ENCODE results near the gene FAM83F.

The FAM83F gene

GRCh38 chr22:40076702-40077645 is 82.2 kb downstream of the FAM83F start:
- in situ Hi-C loops (cut with HindIII; ENCODE audit: low sequenced_read_pairs), result no loop called here
- TF ChIP-seq CTCF (IDR thresholded peaks at IDR 0.05; ENCODE audit: low read depth, low read length), result no peak
- H3K4me3 ChIP-seq (ENCODE audit: low read depth, low read length), result no peak overlapping the region
- DNase-seq (ENCODE audit: low read depth, low spot score), result no peak

- no peak for DNase-seq (ENCODE audit: low read depth, low spot score)
- H3K4me3 ChIP-seq (ENCODE audit: low read depth, low read length), result no peak overlapping the region
- in situ Hi-C loops (cut with HindIII; ENCODE audit: low sequenced_read_pairs), result no loop called here
- no peak for TF ChIP-seq CTCF (IDR thresholded peaks at IDR 0.05; ENCODE audit: low read depth, low read length)
These were observed 82.9 kb downstream of the FAM83F start for GRCh38 chr22:40077646-40078016.

DNA sequence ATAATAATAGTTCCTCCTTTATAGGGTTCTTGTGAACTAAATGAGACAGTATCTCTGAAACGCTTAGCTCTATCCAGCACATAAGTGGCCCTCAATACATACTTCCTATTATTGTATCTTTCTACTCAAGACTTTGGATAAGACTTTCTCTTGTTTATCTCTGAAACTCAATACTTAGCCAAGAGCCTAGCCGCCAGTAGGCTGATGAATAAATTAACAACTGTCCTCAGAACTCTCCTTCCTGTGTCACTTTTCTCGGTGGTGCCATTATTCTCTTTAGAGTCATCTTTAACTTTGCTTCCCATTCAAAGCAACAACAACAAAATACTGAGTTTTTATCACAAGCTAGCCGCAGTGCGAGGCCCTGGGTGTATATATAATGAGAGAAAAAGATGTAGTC is 86.9 kb downstream of the FAM83F start:
- no peak for TF ChIP-seq CTCF (IDR thresholded peaks at IDR 0.05; ENCODE audit: low read depth, low read length)
- H3K4me3 ChIP-seq (ENCODE audit: low read depth, low read length), result no peak overlapping the region
- DNase-seq (ENCODE audit: low read depth, low spot score), result no peak
- in situ Hi-C loops (cut with HindIII; ENCODE audit: low sequenced_read_pairs), result no loop called here

- no peak for TF ChIP-seq CTCF (IDR thresholded peaks at IDR 0.05; ENCODE audit: low read depth, low read length)
- in situ Hi-C loops (cut with HindIII; ENCODE audit: low sequenced_read_pairs), result no loop called here
- no peak overlapping the region for H3K4me3 ChIP-seq (ENCODE audit: low read depth, low read length)
- no peak for DNase-seq (ENCODE audit: low read depth, low spot score)
These were observed 87.4 kb downstream of the FAM83F start for GRCh38 chr22:40082184-40082583.

DNA sequence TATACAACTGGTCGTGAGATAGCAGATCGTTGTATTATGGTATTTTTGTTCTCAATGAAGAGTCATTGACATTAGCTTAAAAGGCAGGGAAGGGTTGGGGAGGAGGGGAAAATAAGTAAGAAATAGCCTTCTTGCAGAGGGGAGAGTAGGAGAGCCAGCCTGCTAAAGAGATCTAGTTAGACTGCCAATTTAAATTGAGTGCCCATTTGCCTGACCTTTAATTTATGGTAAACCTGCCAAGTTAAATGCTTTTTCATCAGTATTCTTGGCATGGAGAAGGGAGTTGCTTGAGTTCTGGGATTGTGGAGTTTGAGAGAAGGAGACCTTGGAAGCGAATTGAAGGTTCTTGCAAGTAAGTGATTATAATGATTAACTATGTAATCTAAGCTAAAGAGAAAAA is 89.0 kb downstream of the FAM83F start:
- H3K4me3 ChIP-seq (ENCODE audit: low read depth, low read length), result no peak overlapping the region
- DNase-seq (ENCODE audit: low read depth, low spot score), result no peak
- in situ Hi-C loops (cut with HindIII; ENCODE audit: low sequenced_read_pairs), result no loop called here
- TF ChIP-seq CTCF (IDR thresholded peaks at IDR 0.05; ENCODE audit: low read depth, low read length), result no peak

- no peak for TF ChIP-seq CTCF (IDR thresholded peaks at IDR 0.05; ENCODE audit: low read depth, low read length)
- in situ Hi-C loops (cut with HindIII; ENCODE audit: low sequenced_read_pairs), result no loop called here
- no peak for DNase-seq (ENCODE audit: low read depth, low spot score)
These were observed 89.5 kb downstream of the FAM83F start for GRCh38 chr22:40084246-40084645.

More at GRCh38 chr22:40084246-40084645, 89.5 kb downstream of the FAM83F start:
- H3K4me3 ChIP-seq (ENCODE audit: low read depth, low read length), result no peak overlapping the region
